ENCODE results near the gene CDH1.

- no peak for TF ChIP-seq CTCF (IDR thresholded peaks at IDR 0.05)
- TF ChIP-seq POLR2A (IDR thresholded peaks at IDR 0.05) = no peak
These were observed 120.4 kb downstream of the CDH1 start for GRCh38 chr16:68857479-68857878.

All from uterus (tissue), 2 donors.